ENCODE results near the gene RTN4R.

RTN4R gene

DNA sequence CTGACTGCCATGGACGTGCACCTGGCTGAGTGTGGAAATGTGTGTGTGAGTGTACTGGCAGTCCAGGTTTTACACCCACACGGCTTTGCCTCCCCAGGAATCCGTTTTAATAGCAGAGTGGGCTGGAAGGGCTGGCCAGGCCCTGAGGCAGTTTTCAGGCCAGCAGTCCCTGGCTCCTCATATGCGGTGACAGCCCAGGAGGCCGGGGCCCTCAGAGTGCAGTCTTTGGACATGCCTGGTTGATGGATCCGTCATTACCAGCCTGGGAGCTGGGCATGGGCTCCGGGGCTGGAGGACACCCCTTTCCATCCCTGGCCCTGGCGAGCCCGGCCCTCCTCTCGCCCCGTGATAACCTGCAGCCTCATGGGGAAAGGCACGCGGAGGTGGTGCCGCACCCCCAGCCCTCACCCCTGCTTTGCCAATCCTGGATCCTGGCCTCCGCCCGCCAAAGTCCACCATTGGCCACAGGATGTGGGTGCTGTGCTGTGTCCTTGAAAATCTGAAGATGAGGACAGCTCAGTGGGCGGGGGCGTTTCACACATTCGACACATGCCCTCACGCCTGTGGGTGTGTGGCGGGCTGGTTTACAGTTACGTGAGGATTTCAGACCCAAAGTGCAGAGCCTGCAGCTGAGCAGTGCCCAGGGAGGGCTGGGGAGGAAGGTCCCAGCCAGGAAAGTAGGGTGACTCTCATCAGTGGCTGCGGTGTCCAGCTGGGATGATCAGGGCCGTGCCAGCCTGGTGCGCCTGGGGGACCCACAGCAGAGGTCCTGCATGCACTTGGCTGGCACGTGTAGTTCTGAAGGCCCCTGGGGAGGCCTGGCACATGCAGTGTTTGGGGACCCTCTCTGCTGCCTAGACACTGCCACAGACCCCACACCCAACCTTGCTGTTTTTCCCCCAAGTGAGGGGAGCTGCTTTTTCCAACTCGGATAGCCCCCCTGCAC is 55.1 kb downstream of the RTN4R start:
- DNase-seq, result peak in 1 of 2 donors; percentile 24

DNA sequence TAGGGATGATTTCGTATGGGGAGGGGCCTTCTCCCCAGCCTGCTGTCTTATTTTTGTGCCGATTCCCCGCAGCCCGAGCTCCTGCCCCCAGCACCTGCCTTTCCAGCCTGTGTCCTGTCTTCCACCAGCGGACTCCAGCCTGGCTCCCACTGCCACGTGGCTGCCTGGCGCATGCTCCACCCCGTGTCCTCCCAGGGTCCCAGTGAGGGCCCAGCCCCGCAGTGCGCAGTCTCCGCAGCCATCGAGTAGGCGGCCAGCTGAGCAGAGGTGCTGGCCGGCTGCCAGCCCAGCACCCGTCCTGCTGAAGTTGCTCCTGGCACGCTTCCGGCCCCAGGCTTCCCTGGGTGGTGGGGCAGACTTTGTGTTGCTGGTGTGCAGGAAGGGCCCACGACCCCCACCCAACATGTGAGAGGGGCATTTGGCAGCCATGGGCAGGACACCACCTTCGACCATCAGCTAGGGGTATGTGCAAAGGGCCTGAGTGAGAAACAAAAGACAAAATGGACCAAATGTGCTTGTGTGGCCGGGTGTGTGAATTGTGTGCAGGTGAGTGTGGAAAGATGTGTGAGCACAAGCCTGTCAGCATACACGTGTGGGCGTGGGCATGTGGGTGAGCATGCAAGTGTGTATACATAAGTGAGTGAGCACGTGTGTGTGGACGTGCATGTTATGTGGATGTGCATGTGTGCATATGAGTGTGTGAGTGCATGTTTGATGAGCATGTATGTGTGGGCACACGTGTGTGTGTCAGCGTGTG is 55.9 kb downstream of the RTN4R start:
- DNase-seq, result no peak

DNA sequence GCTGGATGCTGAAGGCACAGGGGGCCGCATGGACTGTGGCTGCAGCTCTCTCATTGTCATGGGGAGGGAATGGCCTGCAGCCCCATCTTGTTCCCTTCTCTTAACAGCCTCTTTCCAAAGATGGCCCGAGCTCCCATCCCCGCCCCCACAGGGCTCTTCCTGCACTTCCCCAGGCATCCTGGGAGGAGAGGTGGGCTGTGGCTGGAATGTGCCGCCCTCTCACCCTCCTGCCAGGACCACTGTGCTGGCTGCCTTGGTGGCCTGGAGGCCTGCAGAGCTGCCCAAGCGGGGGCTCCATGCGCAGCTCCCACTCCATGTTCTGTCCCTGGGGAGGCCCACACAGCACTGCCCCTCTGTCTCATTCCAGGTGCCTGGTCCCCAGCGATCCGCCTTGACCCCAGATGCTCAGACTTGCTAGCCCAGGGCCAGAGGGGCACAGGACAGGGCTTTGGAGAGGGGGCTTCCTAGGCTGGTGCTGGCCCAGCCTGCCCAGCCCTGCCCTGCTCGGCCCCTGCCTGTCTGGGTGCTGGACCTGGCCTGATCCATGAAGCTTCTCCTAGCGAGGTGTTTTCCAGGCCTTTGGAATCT is 56.6 kb downstream of the RTN4R start:
- DNase-seq, result no peak

DNA sequence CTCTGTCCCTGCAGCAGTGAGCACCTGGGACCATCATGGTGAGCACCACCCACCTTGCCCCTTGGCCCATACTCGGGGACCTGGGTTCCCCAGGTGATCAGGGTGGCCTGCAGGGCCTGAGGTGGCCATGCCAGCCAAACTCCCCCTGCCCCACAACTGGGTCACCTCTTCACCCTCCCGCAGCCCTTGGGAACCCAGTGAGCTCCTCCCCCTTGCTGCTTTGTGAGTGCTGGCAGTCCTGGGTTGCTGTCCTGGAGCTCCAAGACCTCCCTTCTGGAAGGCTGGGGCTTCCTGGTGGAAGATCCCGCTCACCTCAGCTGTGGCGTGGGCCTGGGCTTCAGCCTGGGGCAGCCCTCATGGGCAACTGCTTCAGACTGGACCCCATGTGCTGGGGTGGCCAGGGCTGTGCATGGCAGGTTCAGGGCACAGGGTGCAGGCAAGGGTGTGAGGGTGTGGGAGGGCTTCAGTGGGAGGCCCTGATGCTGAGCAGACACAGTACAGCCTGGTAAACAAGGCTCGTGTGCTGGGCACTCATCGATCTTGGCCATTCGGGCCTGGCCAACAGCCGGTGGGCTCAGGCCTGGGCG is 57.6 kb downstream of the RTN4R start:
- DNase-seq, result no peak

DNA sequence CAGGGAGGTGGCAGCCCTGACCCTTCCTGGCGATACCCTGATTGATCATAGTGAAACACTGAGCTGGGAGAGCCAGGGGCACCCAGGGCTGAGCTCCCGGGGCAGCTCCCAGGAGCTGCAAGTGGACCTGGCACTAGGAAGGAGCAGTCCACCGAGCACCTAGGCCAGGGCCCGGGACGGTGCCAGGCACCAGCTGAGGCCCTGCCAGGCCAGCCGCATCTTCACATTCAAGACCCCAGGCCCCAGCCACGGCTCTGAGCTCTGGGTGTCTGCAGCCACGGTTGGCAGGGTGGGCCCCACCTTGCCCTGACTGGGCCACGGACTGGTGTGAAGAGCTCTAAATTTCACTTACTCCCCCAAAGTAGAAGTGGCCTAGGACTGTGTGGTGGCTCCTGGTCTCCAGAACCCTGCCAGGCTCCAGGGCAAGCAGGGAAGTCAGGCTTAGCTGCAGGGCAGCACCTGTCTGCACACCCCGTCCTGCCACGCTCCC is 58.3 kb downstream of the RTN4R start:
- no peak for DNase-seq

DNA sequence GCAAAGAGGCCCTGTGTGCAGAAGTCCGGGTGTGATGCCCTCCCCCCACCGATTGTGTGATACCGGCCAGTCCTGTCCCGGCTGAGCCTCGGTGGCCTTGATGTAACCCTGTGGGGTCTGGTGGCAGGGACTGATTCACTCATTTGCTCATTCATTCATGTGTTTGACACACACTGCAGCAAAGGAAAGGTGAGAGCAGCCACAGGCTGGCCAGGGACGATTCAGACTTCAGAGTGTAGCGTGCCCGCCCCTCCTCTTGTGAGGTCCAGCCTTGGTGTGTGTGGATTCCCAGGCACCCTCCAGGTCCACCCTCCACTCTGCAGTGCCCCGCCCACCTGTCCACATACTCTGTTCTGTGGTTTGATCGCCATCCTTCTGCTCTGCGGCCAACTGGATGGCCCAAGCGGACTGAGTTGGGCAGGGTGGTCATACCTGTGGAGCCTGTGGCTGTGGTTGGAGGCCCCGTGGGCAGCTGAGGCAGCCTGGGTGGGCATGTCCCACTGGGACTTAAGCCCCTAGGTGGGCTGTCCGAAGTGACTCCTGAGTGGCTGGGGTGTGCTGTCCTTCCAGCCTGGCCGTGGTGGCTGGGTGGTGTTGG is 59.3 kb downstream of the RTN4R start:
- no peak for DNase-seq

DNA sequence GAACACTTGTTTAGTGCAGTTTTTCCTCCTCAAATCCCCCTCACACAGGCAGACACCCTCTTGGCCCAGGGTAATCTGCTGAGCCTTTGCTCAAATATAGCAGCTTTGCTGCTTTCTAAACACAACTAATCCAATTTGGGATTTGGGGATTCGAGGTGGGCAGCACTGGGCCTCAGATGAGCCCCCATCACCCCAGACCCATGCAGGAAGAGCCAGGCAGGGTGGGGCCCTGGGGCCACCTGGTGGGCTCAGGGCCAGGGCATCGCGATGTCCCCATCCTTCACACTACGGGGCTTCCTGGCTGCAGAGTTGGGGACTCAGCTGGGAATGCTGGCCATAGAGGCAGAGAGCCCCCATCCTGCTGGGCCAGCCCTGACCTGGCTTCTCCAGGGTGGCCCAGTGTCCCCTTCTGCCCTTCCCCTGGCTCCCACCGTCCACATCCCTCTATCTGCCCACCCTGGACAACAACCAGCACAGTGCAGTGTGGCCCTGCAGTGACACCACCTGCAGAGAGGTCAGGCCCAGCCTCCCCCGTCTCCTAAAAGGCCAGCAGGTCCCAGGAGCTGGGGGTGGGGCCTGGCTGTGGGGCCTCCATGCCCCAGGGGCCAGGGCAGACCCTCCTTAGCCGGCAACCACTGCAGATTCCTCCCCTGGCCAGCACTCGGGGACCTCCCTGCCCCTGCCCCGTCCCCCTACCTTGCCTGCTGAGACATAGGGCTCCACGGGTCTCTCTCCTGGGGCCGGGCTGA is 60.7 kb downstream of the RTN4R start:
- no peak for DNase-seq

DNA sequence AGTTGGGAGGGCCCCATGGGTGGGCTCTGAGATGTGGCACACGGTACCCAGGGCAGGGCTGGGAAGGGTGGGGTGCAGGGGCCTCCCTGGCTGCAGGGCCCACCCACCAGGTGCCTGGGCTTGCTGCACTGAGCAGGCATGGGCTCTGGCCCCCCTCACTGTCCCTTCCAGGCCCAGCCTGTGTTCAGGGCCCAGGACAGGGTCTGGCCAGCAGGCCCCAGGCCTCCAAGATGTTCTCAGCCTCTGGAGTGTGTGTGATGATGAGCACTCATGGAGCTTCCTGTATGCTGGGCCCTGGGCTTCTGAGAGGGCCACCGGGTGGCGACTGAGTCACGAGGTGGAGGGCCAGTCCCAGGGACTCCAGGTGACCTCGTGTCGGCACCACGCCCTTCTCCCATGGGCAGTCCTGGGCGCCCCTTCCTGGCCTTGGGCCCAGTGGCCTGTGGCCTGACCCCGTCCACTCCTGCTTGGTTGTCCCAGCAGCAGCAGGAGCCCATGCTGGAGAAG is 61.4 kb downstream of the RTN4R start:
- DNase-seq, result peak in 1 of 2 donors; percentile 32

DNA sequence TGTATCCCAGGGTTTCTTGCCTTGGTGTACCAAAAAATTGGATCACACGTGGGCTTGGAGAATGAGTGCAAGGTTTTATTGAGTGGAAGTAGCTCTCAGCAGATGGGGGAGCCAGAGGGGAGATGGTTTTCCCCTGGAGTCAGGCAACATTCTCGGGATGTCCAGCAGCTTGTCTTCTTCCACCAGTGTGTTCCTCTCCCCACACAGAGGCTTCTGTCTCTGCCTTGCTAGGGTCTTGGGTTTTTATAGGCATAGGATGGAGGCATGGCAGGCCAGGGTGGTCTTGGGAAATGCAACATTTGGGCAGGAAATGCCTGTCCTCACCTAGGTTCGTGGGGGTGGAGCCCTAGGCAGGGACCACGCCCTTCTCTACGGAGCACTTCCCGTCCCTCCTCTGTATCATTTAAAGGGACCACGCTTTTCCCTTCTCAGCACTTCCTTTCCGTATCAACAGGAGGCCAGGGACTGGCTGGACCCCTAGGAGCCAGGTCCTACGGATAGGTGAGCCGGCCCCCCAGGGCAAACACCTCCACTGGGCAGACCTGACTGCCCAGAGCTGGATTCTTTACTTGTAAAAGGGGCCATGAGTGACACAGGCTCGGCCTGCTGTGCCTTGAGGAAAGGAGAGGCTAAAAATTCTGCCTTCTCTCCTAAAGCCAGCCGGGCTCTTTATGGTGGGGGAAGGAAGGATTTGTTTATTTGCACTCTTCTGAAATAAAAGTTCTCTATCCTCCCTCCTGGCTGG is 62.0 kb downstream of the RTN4R start:
- DNase-seq, result peak; percentile 59 to 65

DNA sequence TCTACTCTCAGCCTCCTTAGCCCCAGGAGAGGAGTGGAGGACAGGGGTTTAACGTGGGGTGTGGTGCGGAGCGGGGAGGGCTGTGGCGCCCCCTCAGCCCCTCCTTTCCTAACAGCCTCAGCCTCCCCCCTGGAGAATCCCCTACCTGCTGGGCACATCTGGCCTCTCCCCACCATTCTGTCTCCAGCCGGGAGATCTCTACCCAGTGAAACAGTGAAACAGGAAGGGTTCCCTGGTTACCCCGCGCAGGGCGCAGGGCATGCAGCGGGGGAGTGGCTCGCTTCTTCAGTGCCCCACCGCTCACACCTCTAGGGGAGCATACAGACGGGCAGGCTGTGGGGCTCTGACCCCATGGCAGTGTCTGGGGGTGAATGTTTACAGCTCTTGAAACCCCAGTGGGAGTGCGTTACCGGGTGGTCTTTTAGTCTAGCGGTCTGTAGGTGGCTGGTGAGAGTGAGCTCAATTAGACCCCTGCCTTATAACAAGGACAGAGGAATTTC is 62.6 kb downstream of the RTN4R start:
- DNase-seq, result no peak

DNA sequence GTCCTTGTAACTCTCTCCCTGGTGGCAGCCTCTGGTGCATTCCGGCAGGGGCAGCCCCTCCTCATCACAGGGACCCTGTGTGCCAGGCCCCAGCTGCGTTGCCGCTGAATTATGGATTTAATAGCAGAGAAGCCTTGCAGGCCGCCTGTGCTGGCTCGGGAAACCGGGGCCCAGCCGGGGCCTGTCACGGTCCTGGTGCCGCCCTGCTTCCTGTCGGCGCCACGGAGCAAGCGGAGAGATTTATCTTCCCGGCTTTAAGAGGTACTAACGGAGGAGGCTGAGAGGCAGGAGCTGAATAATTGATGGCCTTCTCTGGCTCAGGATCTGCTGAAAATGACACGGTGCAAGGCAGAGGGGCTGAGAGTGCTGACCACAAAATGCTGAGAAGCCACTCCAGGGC is 63.3 kb downstream of the RTN4R start:
- DNase-seq, result no peak

DNA sequence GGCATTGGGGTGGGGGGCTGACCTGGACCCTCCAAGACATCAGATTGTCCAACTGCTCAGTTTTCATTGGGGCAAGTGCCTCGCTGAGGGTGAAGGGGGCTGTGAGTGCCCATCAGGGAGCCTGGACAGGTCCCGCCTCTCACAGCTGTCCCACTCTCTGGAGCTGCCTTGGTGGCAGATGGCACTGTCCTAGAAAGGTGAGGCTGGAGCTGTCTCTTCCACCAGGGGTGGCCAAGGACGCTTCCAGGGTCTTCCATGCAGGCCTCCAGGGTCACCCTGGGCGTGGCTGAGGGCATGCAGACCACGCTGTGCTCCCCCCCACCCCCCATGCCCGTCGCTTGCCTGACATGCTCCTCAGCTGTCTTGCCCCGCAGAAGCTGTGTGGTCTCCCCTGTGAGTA is 63.8 kb downstream of the RTN4R start:
- DNase-seq, result no peak

DNA sequence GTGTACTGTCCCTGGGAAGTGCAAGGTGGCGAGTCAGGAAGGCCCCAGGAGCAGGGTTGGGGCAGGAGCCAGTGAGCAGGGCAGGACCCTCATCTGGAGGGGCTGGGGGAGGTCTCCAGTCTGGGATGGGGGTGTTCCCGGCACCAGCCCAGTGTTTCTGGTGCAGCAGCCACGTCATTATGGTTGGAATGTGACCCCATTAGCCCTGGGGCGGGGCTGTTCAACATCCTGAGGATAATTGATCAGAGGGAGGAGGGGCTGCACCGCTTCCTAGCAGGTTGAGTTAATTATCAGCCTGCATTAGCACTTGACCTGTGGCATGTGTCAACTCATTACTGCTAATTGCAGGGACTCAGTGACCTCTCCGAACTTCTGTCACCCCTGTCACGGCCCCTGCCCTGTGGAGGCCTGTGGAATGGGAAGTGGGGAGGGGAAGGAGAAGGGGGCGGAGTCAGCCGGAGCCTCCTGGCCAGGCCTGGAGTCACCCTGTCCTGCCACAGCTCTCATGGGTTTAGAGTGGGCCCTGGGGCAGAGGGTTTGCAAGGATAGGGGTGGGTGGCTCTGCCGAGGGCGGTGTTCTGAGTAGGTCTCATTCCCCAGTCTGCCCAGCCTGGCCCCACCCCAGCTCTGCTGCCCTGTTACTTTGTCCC is 64.4 kb downstream of the RTN4R start:
- peak in 1 of 2 donors; percentile 37 for DNase-seq

DNA sequence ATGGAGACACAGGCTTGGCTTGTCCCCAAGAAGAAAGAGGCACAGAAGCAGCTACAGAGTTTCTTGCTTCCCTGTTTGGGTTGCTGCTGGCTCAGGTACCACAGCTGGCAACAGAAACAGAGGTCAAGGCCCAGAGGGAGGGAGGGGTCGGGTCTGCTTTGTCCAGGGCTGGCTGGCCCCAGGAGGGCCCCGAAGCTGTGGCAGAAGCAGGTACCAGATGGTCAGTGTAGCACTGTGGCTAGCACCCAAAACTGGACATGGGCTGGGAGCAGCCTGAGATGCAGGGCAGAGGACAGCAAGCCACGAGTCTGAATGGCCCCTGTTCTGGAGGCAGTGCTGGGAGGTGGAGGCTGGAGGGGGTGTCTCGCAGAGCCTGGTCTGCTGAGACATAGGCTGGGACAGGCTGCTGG is 65.0 kb downstream of the RTN4R start:
- DNase-seq, result no peak

DNA sequence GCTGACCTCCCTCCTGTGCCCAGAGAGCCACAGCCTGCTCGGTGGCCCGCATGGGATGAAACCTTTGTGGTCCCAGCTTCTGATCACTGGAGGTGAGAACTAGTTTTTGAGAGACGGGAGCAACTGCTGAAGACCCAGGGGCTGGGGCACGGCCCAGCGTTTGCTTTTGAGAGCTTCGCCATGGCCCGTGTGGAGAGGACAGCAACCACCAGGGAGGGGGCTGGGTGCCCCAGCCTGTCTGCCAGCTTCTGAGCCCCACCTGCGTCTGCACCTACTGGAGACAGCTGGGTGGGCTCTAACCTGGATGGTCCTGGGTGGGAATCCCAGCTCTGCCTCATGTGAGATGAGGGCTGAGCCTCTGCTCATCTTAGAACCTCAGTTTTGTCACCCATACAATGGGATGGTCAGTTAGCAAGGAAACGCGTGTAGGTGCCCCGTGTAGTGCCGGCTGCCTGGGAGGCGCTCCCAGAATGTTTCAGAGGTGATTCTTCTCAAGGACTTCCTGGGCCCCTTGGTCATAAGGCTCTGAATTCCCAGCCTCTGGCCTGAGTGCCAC is 66.2 kb downstream of the RTN4R start:
- no peak for DNase-seq

DNA sequence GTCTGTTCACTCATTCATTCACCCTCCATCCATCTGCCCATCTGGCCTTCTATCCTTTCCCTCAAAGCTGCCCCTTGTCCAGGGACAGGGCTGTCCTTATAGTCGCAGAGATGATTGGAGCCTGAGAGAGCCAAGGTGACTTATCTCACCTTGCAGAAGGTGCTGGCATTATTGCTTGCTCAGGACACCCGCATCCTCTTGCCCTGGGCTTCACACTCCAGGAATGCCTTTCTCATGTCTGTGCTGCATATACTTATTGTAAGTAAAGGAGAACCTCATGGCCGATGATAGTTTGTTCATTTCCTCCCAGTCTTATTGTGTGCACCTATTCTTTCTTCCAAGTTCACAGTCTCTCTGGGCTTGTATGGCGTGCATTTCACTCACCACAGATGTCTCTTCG is 68.2 kb downstream of the RTN4R start:
- DNase-seq, result no peak

DNA sequence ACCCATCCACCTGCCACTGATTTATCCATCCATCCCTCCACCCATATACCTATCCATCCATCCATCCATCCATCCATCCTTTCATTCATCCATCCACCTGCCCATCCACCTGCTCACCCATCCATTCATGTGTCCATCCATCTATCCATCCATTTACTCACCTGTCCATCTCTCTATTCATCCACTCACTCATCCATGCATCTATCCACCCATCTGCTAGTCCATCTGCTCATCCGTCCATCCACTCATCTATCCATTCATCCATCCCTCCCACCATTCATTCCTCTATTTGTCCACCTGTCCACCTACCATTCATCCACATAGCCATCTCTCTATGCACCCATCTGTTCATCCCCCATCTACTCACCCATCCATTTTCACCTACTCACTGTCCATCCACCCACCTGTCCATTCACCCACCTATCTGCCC is 68.7 kb downstream of the RTN4R start:
- no peak for DNase-seq

DNA sequence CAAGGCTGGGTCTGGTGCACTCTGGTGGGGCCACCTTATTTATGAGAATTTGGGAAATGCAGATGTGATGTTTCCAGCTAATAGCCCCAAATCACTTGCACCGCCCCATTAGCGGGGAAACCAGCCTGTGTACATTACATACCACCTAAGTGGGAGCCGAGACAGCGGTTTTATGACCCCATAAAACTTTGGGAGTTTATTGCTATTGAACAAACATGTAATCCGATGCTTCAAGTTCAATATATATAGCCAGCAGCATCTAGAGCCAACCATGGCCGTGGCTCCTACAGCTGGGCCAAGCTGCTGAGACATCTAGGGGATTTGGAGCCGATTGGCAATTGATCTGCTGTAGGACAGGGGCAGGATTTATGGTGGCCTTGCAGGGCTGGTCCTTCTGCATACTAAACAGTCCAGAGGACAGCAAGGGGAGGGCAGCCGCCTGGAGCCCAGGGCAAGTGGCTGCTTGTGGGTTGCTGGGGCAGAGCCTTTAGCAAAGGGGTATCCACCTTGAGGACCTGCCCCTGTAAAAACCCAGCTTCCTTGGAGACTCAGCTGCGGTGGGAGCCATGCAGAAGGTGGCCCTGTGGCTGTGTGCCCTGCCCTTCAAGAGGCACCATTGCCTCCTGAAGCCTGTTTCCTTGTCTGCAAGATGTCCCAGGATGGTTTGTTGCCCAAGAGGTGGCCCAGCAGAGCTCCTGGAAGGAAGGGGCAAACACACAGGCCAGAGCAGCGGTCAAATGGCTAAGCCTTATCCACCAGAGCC is 69.4 kb downstream of the RTN4R start:
- DNase-seq, result no peak
